ENCODE data around the gene GAS6.

GAS6 gene

GRCh38 chr13:113840541-113841352 is 23.1 kb downstream of the GAS6 start:
- no peak for TF ChIP-seq CTCF (IDR thresholded peaks at IDR 0.05; ENCODE audit: insufficient read depth, low read depth, low read length, missing control alignments)
- H3K4me3 ChIP-seq (ENCODE audit: low read length) = no peak overlapping the region
- DNase-seq (ENCODE audit: low read depth) = peak; percentile 41

- no peak for TF ChIP-seq CTCF (IDR thresholded peaks at IDR 0.05; ENCODE audit: insufficient read depth, low read depth, low read length, missing control alignments)
- DNase-seq (ENCODE audit: low read depth) = peak; percentile 24
- H3K4me3 ChIP-seq (ENCODE audit: low read length) = peak overlapping the region; percentile 14
Observed at GRCh38 chr13:113839536-113840204, 24.2 kb downstream of the GAS6 start.

GRCh38 chr13:113838711-113839201 is 25.1 kb downstream of the GAS6 start:
- TF ChIP-seq CTCF (IDR thresholded peaks at IDR 0.05; ENCODE audit: insufficient read depth, low read depth, low read length, missing control alignments) = no peak

GRCh38 chr13:113837560-113838355 is 26.1 kb downstream of the GAS6 start:
- TF ChIP-seq CTCF (IDR thresholded peaks at IDR 0.05; ENCODE audit: insufficient read depth, low read depth, low read length, missing control alignments) = no peak
- H3K4me3 ChIP-seq (ENCODE audit: low read length) = peak overlapping the region; percentile 48
- DNase-seq (ENCODE audit: low read depth) = peak; percentile 99

More at GRCh38 chr13:113838711-113839201, 25.1 kb downstream of the GAS6 start:
- DNase-seq (ENCODE audit: low read depth) = no peak
- peak overlapping the region; percentile 48 for H3K4me3 ChIP-seq (ENCODE audit: low read length)

- DNase-seq (ENCODE audit: low read depth) = peak; percentile 96
- H3K4me3 ChIP-seq (ENCODE audit: low read length) = no peak overlapping the region
- TF ChIP-seq CTCF (IDR thresholded peaks at IDR 0.05; ENCODE audit: insufficient read depth, low read depth, low read length, missing control alignments) = no peak
Observed at GRCh38 chr13:113836768-113837559, 26.9 kb downstream of the GAS6 start.
